Natural killer cell (primary cell): Measurements from ENCODE around the gene CASP8. TPM values are rescaled to one million over a fixed set of nuclear protein-coding genes. Genes with fewer than 3 reads are reported as not detected.

ENCODE experiments used
- ATAC-seq, 3 donors: fragments of 150-1000 bp in 2 of 3; fragments of 200-7000 bp in 1 of 3; cut with Tn5 transposase; 1 replicate in 1 of 3; 2 replicates in 2 of 3; pipeline ENCODE4 v1.10.0; 2021; ENCODE audit warnings: mild to moderate bottlenecking in 2 of 3, moderate library complexity in 2 of 3
- DNase-seq, 2 donors: peaks; one replicate each; pipeline versions ENCODE4 v3.0.0 to v3.0.0-alpha.2; 2013 to 2021; ENCODE audit warnings: mixed read lengths in 1 of 2
- H3K27ac ChIP-seq: one replicate; pipeline ENCODE4 v1.5.1; 2013; ENCODE audit warnings: mild to moderate bottlenecking, low read length
- H3K27me3 ChIP-seq: one replicate; pipeline ENCODE4 v1.6.1; 2013; ENCODE audit warnings: low read length; ENCODE audit not compliant: control insufficient read depth, insufficient read depth
- H3K36me3 ChIP-seq: one replicate; pipeline ENCODE4 v1.6.1; 2013; ENCODE audit warnings: low read length; ENCODE audit not compliant: control insufficient read depth, insufficient read depth
- H3K4me1 ChIP-seq: one replicate; pipeline ENCODE4 v1.6.1; 2013; ENCODE audit warnings: low read length; ENCODE audit not compliant: control insufficient read depth, insufficient read depth
- H3K4me3 ChIP-seq: one replicate; pipeline ENCODE4 v1.5.1; 2013; ENCODE audit warnings: low read length
- H3K9me3 ChIP-seq: one replicate; pipeline ENCODE4 v1.6.1; 2013; ENCODE audit warnings: low read length; ENCODE audit not compliant: control insufficient read depth, insufficient read depth
- H3K27ac Mint-ChIP-seq, 2 donors: one replicate each; pipeline ENCODE4 v1.8.0; 2022; ENCODE audit warnings: mild to moderate bottlenecking in 2 of 2, mixed read lengths in 2 of 2, moderate library complexity in 1 of 2
- H3K27me3 Mint-ChIP-seq, 2 donors: one replicate each; pipeline ENCODE4 v1.8.0; 2022; ENCODE audit warnings: low read depth in 2 of 2, mixed read lengths in 2 of 2
- H3K36me3 Mint-ChIP-seq: one replicate; pipeline ENCODE4 v1.8.0; 2022; ENCODE audit warnings: mixed read lengths
- H3K4me1 Mint-ChIP-seq, 2 donors: one replicate each; pipeline ENCODE4 v1.8.0; 2022; ENCODE audit warnings: mixed read lengths in 2 of 2
- H3K4me3 Mint-ChIP-seq: one replicate; pipeline ENCODE4 v1.8.0; 2022; ENCODE audit warnings: mild to moderate bottlenecking, moderate library complexity, mixed read lengths
- H3K9me3 Mint-ChIP-seq, 2 donors: one replicate each; pipeline ENCODE4 v1.8.0; 2022; ENCODE audit warnings: mixed read lengths in 2 of 2
- CTCF ChIP-seq: fragments of 200-600 bp; IDR thresholded peaks from one replicate; pipeline ENCODE4 v1.8.0; 2022; ENCODE audit warnings: antibody characterized with exemption
- WGBS: methylation state at CpG from one replicate; pipeline ENCODE4 v1.1.7; 2013; ENCODE audit warnings: missing lambda C conversion rate; ENCODE audit not compliant: insufficient coverage; 5-methylcytosine and 5-hydroxymethylcytosine counted together
- intact Hi-C: fragments of 100-400 bp; cut with micrococcal nuclease; formaldehyde crosslinking; loops from one replicate; pipeline ENCODE4 v1.14.2; 2022
- total RNA-seq, 4 donors: library from RNA; stranded (reverse); fragments of 120-200 nt in 1 of 4; gene quantifications; one replicate each; pipeline versions ENCODE4 v1.2.3 to v1.2.4, GENCODE V29; 2013 to 2022

Gene CASP8
- total RNA-seq, 3 donors from 2014 or later (not counting 1 experiment from before 2014, with no cell fraction given): 218 to 404 (median 347) TPM

GRCh38 chr2:201248288-201248844 is 12.0 kb upstream of the CASP8 start:
- intact Hi-C loops: no loop called here
- H3K36me3 Mint-ChIP-seq: no peaks in the 10 kb centered on the region
- 92% methylated on average over 6 of the region's 6 CpGs for WGBS
- H3K4me1 Mint-ChIP-seq: peaks cover 31 to 44% of the 10 kb centered on the region in 2 donors
- Histone ChIP-seq H3K27me3 (no peaks in the 10 kb centered on the region), H3K4me1 (peaks cover 13% of the 10 kb centered on the region), H3K36me3 (peaks cover 3% of the 10 kb centered on the region), H3K9me3 (no peaks in the 10 kb centered on the region), H3K27ac (no peak overlapping the region), H3K4me3 (no peak overlapping the region)
- ATAC-seq (no peak), DNase-seq (peak in 1 of 2 donors; percentile 4)
- H3K9me3 Mint-ChIP-seq: no peaks in the 10 kb centered on the region
- no peaks in the 10 kb centered on the region for H3K27me3 Mint-ChIP-seq
- H3K4me3 Mint-ChIP-seq: no peak overlapping the region
- no peak for TF ChIP-seq CTCF
- H3K27ac Mint-ChIP-seq: peak overlapping the region in 1 of 2 donors; percentile 0

- peak overlapping the region; percentile 9 to 56 for H3K27ac Mint-ChIP-seq
- H3K4me1 ChIP-seq: peaks cover 28% of the 10 kb centered on the region
- intact Hi-C loops: no loop called here
Observed at GRCh38 chr2:201249889-201250288, 10.4 kb upstream of the CASP8 start.

GRCh38 chr2:201250741-201251140 is 9.6 kb upstream of the CASP8 start:
- H3K4me3 ChIP-seq: no peak overlapping the region
- Mint-ChIP-seq H3K27ac (peak overlapping the region in 1 of 2 donors; percentile 9), H3K36me3 (no peaks in the 10 kb centered on the region), H3K4me3 (no peak overlapping the region), H3K9me3 (no peaks in the 10 kb centered on the region), H3K4me1 (peaks cover 42 to 58% of the 10 kb centered on the region in 2 donors), H3K27me3 (no peaks in the 10 kb centered on the region)
- H3K4me1 ChIP-seq: peaks cover 34% of the 10 kb centered on the region
- DNase-seq: no peak
- no peaks in the 10 kb centered on the region for H3K36me3 ChIP-seq
- H3K27ac ChIP-seq: no peak overlapping the region
- intact Hi-C loops: no loop called here
- H3K9me3 ChIP-seq: no peaks in the 10 kb centered on the region
- 82% methylated on average over 3 of the region's 4 CpGs for WGBS
- no peak for TF ChIP-seq CTCF
- H3K27me3 ChIP-seq: no peaks in the 10 kb centered on the region
- no peak for ATAC-seq

More at GRCh38 chr2:201249889-201250288, 10.4 kb upstream of the CASP8 start:
- H3K4me3 ChIP-seq: no peak overlapping the region
- no peaks in the 10 kb centered on the region for H3K9me3 ChIP-seq
- no peaks in the 10 kb centered on the region for H3K27me3 Mint-ChIP-seq
- ATAC-seq (no peak), DNase-seq (no peak)
- H3K27me3 ChIP-seq: no peaks in the 10 kb centered on the region
- no peak overlapping the region for H3K27ac ChIP-seq
- WGBS: 93% methylated on average over 2 of the region's 2 CpGs
- no peaks in the 10 kb centered on the region for H3K9me3 Mint-ChIP-seq
- no peaks in the 10 kb centered on the region for H3K36me3 ChIP-seq
- TF ChIP-seq CTCF: no peak
- H3K4me3 Mint-ChIP-seq: no peak overlapping the region
- H3K36me3 Mint-ChIP-seq: no peaks in the 10 kb centered on the region
- peaks cover 42 to 54% of the 10 kb centered on the region in 2 donors for H3K4me1 Mint-ChIP-seq
